IgD-negative memory B cell (primary cell): ENCODE data around the gene LRRC25. TPM values are rescaled to one million over a fixed set of nuclear protein-coding genes. Genes with fewer than 3 reads are reported as not detected.

Source experiments
- H3K27ac Mint-ChIP-seq, 3 donors: one replicate each; pipeline ENCODE4 v1.8.0; 2020 to 2022; ENCODE audit warnings: mild to moderate bottlenecking in 3 of 3, mixed read lengths in 3 of 3, moderate library complexity in 1 of 3
- H3K27me3 Mint-ChIP-seq: one replicate; pipeline ENCODE4 v1.8.0; 2021; ENCODE audit warnings: mixed read lengths
- H3K36me3 Mint-ChIP-seq: one replicate; pipeline ENCODE4 v1.8.0; 2020; ENCODE audit warnings: mild to moderate bottlenecking, mixed read lengths
- H3K4me1 Mint-ChIP-seq, 3 donors: one replicate each; pipeline ENCODE4 v1.8.0; 2020 to 2022; ENCODE audit warnings: mixed read lengths in 3 of 3, mild to moderate bottlenecking in 1 of 3
- H3K4me3 Mint-ChIP-seq, 4 donors: one replicate each; pipeline ENCODE4 v1.8.0; 2020 to 2022; ENCODE audit warnings: mild to moderate bottlenecking in 4 of 4, mixed read lengths in 4 of 4, moderate library complexity in 3 of 4
- H3K9me3 Mint-ChIP-seq, 3 donors: one replicate each; pipeline ENCODE4 v1.8.0; 2020 to 2021; ENCODE audit warnings: mixed read lengths in 3 of 3, mild to moderate bottlenecking in 1 of 3
- polyA plus RNA-seq: library from polyadenylated mRNA; unstranded; fragments of 300-500 nt; fragmentation: Illumina TruSeq; gene quantifications from one replicate; pipeline ENCODE4 v1.2.3, GENCODE V29; 2021

The LRRC25 gene
- polyA plus RNA-seq, 1 donor from 2014 or later: 14.9 TPM

DNA sequence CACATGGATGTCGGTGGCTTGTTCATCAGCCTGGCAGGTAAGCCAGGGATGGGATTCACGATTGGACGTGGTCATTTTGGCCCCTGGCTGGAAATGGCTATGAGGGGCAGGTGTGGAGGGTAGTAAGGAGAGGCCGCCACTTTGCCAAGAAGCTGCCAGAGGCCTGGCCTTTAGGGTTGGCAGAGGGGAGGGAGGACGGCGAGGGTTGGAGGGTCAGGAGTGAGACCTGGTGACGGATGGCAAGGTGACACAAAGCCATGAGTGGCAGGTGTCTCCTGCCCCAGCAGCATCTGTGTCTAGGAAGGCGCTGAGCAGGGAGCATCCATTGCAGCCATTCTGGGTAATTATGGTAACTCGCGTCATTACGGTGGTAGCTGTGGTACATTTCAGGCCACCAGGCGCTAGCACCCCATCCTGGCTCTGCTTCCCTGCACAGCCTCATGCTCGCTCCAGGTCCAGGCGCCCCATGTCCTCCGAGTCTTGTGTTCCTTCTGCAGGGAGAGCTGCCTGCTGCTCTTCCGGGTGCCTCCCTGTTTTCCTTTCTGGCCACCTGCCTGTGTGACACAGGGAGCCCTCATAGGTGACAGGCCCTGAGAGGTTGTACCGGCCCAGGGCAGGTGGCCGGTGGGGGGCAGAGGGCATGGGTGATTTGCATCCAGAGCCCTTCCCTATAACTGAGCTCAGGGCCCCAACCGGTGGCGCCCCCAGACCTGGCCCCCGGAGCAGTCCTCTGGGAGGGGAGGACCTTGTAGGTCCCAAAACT, 26.0 kb upstream of the LRRC25 start:
- Mint-ChIP-seq H3K27me3 (peaks cover 6% of the 10 kb centered on the region), H3K36me3 (no peaks in the 10 kb centered on the region), H3K27ac (peak overlapping the region in 2 of 3 donors; percentile 78 to 82), H3K9me3 (no peaks in the 10 kb centered on the region), H3K4me3 (peak overlapping the region in 1 of 4 donors; percentile 88), H3K4me1 (peaks cover 22 to 32% (median 26%) of the 10 kb centered on the region in 3 donors)

DNA sequence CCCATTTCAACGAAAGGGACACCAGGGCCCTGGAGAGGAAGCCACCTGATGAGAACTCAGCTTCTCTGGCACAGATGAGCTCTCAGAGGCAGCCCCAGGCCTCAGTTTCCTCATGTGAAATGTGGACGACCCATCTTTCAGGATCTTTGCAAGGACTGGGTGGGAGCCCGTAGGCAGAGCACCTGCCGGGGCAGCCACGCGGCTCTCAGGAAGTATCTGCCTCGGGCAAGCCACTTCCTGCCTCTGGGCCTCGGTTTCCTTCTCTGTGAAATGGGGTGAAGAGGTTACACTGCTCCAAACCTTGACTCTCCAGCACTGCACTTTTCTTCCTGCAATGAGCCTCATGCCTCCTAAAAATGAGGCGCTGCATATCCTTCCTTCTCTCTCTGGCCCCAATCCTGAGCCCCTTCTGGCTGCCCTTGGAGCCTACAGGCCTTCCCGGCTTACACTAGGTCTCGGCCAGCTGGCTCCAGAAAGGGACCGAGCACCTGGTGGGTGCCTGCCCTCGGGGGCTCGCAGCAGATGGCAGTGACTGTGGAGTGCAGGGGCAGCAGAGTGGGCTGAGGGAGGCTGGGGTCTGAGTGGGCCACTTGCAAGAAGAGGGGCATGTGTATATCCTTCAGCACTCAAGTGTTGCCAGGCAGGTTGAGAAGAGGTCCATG, 25.2 kb upstream of the LRRC25 start:
- no peaks in the 10 kb centered on the region for H3K9me3 Mint-ChIP-seq
- H3K36me3 Mint-ChIP-seq: no peaks in the 10 kb centered on the region
- peak overlapping the region in 2 of 3 donors; percentile 78 to 82 for H3K27ac Mint-ChIP-seq
- peaks cover 13% of the 10 kb centered on the region for H3K27me3 Mint-ChIP-seq
- peak overlapping the region; percentile 31 to 88 (median 80) for H3K4me3 Mint-ChIP-seq
- H3K4me1 Mint-ChIP-seq: peaks cover 22 to 40% (median 27%) of the 10 kb centered on the region in 3 donors

DNA sequence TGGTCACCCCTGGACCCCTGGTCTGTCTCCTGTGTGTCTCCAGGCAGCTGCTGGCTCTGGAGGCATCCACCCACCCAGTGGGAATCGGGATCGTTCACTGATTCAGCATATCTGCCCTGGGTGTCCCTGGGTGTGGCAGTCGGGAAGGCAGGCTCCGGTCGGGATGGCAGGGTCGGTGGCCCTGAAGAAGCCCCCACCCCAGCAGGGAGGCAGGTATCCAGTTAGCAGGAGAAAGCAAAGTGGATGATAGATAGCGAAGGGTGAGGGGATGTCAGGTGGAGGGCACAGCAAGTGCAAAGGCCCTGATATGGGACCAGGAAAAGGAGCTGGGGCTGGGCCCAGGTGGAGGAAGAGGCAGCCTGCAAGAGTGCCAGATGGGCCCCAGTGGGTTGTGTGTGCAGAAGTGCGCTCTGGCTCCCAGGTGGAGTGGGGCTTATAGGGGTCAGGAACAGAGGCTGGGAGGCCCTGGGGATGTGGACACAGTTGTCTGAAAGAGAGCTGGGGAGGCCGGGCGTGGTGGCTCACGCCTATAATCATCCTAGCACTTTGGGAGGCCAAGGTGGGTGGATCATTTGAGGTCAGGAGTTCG, 24.0 kb upstream of the LRRC25 start:
- Mint-ChIP-seq H3K27ac (peak overlapping the region in 2 of 3 donors; percentile 78 to 95), H3K4me3 (peak overlapping the region; percentile 76 to 94 (median 80)), H3K9me3 (no peaks in the 10 kb centered on the region), H3K4me1 (peaks cover 22 to 45% (median 32%) of the 10 kb centered on the region in 3 donors), H3K27me3 (peaks cover 22% of the 10 kb centered on the region), H3K36me3 (peaks cover under 1% of the 10 kb centered on the region)

DNA sequence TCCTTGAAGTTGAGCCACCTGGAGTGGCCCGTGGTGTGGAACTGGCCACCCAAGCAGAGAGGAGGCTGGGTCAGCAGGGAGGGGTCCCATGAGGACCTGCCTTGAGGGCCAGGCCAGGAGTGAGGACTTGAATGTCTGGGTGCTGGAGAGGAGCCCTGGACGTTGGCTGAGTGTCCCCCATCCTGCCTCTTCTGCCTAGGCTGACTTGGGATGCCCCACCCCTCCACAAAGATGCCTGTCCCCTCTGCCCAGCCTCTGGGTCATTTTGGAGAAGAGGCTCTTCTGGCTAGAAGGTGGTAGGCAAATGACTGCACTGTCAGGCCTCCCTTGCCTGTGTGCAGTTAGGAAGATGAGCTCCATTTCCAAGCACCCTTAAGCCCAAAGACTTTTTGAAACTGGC, 23.5 kb upstream of the LRRC25 start:
- Mint-ChIP-seq H3K36me3 (peaks cover 1% of the 10 kb centered on the region), H3K27ac (peak overlapping the region in 2 of 3 donors; percentile 78 to 95), H3K4me3 (peak overlapping the region; percentile 60 to 94 (median 78)), H3K9me3 (no peaks in the 10 kb centered on the region), H3K27me3 (peaks cover 25% of the 10 kb centered on the region), H3K4me1 (peaks cover 22 to 46% (median 32%) of the 10 kb centered on the region in 3 donors)

DNA sequence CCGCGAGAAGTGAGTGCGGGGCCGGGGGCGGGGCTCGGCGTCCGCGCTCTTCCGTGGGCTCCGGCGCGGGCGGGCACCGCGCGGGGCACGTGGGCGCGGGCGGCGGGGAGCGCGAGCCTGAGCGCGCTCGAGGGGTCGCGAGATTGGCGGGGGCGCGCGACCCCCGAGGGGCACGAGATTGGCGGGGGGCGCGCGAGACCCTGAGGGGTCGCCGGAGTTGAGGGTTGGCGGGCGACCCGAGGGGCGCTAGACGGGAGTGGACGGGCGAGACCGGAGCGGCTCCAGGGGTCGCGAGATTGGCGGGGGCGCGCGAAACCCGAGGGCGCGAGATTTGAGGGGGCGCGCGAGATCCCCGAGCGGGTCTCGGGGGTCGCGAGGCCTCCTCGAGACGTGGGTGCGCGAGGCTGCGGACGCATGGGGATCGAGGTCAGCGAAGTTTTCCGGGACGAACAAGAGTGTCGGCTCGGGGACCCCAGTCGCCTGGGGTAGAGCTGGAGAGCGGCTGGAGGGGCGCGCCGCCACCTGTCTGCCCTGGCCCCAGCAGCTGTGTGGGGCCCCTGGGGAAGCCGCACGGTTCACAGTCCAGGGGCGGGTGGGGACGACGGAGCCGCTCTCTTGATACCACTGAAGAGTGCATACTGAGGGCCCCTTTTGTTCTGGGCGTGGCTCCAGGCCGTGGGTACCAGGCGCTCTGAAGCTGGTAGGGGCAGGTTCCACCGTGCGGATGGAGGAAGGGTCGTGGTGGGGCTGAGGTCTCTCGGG, 22.5 kb upstream of the LRRC25 start:
- Mint-ChIP-seq H3K4me3 (peak overlapping the region; percentile 72 to 94 (median 78)), H3K27me3 (peaks cover 25% of the 10 kb centered on the region), H3K9me3 (no peaks in the 10 kb centered on the region), H3K4me1 (peaks cover 22 to 46% (median 30%) of the 10 kb centered on the region in 3 donors), H3K27ac (peak overlapping the region; percentile 76 to 96 (median 85)), H3K36me3 (peaks cover 1% of the 10 kb centered on the region)

DNA sequence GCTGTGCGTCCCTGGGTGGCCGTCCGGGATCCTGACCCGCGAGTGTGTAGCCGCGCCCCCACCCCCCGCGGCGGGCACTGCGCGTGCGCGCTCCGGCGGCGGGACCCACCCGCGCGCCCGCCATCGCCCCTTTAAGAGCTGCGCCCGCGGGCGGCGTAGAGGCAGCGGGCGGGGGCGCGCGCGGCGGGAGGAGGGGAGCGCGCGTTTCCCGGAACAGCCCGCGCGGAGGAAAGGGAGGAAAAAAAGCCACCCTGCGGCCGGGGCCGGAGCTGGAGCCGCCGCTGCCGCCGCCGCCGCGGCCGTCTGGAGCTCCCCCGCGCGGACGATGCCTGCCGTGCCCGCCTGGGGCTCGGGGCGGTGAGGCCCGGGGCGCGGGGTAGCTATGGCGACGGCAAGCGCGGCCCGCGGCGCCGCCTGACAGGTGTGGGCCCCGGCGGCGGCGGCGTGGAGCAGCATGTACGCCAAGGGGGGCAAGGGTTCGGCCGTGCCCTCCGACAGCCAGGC, 21.8 kb upstream of the LRRC25 start, which contains the start of gene SSBP4:
TSS of gene SSBP4 (plus strand) at position 204 of the 504 bp plus-strand sequence. CDS start at position 455, 251 bp downstream.
- H3K9me3 Mint-ChIP-seq: no peaks in the 10 kb centered on the region
- H3K4me1 Mint-ChIP-seq: peaks cover 27 to 46% (median 31%) of the 10 kb centered on the region in 3 donors
- H3K4me3 Mint-ChIP-seq: peak within 1 kb of the TSS; percentile 76 to 94 (median 86)
- H3K27me3 Mint-ChIP-seq: peaks cover 31% of the 10 kb centered on the region
- H3K27ac Mint-ChIP-seq: peak within 1 kb of the TSS; percentile 80 to 96 (median 95)
- H3K36me3 Mint-ChIP-seq: peaks cover 1% of the 10 kb centered on the region

DNA sequence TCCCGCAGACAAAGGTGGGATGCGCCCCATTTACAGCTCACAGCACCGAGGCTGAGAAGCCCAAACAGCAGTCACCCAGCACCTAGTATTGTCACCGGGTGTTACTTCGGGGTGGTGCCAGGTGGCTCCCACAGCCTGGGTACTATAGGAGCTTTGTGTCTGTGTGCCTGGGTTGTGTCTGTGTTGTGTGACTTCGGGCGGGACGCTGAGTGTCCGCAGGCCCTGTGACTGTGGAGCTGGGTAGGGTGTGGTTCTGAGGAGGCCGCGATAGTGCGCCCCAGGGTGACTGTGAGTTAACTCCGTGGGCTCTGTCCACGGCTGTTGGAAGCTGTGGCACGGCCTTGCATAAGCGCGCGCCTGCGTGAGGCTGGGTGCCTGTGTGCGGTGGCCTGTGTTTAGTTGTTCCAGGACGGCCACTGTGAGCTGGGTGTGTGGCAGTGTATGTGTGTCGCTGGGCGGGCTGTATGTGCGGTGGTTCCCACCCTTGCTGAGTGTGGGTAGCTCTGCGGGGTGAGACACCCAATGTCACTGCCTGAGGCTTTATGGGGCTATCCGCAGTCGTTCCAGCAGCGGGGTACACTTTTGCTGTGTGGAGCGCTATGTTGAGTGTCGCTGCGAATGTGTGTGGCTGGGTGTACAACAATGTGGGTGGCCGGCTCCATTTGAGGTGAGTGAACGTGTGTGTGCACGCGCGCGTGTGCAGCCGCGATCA, 21.2 kb upstream of the LRRC25 start:
- Mint-ChIP-seq H3K9me3 (no peaks in the 10 kb centered on the region), H3K4me1 (peaks cover 23 to 44% (median 31%) of the 10 kb centered on the region in 3 donors), H3K27me3 (peaks cover 33% of the 10 kb centered on the region), H3K36me3 (peaks cover 1% of the 10 kb centered on the region), H3K27ac (peak overlapping the region; percentile 80 to 95 (median 82)), H3K4me3 (peak overlapping the region; percentile 76 to 92 (median 84))

DNA sequence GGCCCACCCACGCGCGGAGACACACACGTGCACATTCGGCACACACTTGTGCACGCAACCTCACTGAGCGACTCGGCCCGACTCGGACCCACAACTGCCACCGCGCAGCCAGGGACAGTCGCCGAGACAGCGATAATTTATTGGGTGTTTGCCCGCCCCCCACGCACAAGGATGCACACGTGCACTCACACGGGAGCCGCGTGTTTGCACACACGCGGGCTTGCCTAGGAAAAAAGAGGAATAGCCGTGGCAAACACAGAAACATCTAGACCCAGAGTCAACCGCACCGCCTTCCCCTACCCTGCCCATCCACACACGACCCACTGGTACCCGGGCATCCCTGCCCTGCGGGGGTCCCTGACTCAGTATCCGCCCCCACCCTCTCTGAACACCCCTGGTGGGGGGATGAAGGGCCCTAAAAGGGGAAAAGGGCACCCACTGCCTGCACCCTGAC, 20.6 kb upstream of the LRRC25 start:
- Mint-ChIP-seq H3K4me3 (peak overlapping the region; percentile 76 to 85 (median 80)), H3K27me3 (peaks cover 33% of the 10 kb centered on the region), H3K4me1 (peaks cover 21 to 42% (median 28%) of the 10 kb centered on the region in 3 donors), H3K36me3 (peaks cover 1% of the 10 kb centered on the region), H3K27ac (peak overlapping the region in 2 of 3 donors; percentile 82 to 95), H3K9me3 (no peaks in the 10 kb centered on the region)

DNA sequence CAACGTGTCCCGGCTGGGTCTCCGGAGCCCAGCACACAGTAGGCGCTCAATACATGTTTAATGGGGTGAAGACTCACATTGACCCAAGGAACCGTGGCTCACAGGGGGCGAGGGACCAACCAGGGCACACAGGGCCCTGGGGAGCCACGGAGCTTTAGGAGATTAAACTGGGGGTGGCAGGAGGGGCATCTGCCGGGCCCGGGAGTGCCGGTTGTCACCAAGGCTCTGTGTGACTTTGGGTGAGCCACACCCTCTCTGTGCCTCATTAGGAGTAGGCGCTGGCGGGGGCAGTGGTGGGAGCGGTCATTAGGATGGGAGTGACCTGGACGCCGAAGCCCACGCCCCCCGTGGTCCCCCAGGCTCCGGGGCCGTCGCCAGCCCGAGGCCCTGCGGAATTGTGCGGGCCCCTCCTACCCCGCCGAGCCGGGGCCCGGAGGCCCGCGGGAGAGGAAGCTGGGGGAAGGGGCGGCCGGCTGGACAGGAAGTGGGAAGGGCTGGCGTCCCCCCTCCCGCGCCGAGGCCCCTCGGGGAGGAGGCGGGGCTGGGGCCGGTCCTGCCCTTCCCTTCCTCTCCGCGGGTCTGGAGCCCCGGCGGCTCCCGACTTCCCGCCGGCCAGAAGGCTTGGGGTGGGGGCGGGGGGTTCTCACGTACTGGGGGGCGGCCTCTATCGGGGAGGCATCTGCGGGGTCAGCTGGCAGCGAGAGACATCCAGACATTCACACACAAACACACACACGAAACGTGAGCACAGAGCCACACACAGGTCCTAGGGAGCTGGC, 20.0 kb upstream of the LRRC25 start:
- no peaks in the 10 kb centered on the region for H3K9me3 Mint-ChIP-seq
- H3K4me3 Mint-ChIP-seq: peak overlapping the region; percentile 76 to 84 (median 78)
- peak overlapping the region; percentile 63 to 95 (median 88) for H3K27ac Mint-ChIP-seq
- H3K36me3 Mint-ChIP-seq: peaks cover 1% of the 10 kb centered on the region
- H3K4me1 Mint-ChIP-seq: peaks cover 15 to 37% (median 23%) of the 10 kb centered on the region in 3 donors
- peaks cover 37% of the 10 kb centered on the region for H3K27me3 Mint-ChIP-seq

DNA sequence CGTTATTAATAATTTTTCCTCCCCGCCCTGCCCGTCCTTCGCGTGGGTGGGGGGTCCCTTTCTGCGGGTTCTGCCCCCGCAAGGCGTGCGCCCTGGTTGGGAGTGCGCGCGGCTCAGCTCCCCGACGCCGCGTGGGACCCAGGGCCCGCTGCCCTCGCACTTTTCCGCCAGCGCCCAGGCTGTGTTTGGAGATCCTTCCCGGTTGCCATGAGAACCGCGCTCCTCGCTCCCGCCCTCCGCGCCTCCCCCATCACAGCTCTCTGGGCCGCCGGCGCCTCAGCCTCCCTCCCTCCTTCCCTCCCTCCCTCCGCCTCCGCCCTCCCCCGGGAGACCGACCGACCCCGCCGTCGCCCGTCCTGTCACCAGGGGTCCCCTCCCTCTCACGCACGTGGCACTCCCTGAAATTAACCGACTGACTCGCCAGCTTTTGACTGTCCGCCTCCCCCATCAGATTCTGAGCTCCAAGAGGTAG, 19.4 kb upstream of the LRRC25 start:
- H3K4me3 Mint-ChIP-seq: peak overlapping the region; percentile 16 to 80 (median 48)
- peak overlapping the region; percentile 63 to 88 (median 87) for H3K27ac Mint-ChIP-seq
- peaks cover 1% of the 10 kb centered on the region for H3K36me3 Mint-ChIP-seq
- H3K27me3 Mint-ChIP-seq: peaks cover 40% of the 10 kb centered on the region
- peaks cover 15 to 32% (median 20%) of the 10 kb centered on the region in 3 donors for H3K4me1 Mint-ChIP-seq
- no peaks in the 10 kb centered on the region for H3K9me3 Mint-ChIP-seq

DNA sequence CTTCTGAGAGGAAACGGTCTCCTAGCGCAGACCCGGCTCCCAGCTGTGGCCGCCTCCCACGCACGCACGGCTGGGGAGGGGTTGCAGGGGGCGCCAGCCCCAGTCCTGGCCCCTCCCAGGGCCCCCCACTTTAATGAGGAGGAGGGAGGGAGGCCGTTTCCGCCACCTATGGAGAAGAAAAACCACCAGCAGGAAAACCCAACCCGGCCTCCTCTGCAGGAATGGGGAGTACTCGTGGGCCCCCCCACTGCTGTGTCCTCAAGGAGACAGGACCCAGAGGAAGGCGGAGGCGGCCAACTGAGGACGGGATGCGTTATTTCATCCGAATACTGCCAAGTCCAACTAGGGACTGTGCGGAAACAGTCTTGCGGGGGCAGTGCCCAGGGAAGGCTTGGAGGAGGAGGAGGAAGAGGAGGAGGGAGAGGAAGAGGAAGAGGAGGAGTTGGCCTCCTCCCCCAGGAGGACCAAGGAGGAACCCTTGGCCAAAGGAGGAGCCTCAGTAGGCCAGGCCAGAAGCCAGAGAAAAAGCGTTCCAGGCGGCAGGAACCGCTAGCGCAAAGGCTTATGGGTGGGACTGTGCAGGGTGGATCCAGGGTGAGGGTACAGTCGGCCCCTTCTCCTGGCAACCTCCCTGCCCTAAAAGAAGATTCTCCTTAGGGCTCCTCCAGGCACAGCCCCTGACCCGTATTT, 17.9 kb upstream of the LRRC25 start:
- H3K4me1 Mint-ChIP-seq: peaks cover 14 to 29% (median 22%) of the 10 kb centered on the region in 3 donors
- H3K27me3 Mint-ChIP-seq: peaks cover 52% of the 10 kb centered on the region
- H3K27ac Mint-ChIP-seq: peak overlapping the region in 1 of 3 donors; percentile 88
- H3K9me3 Mint-ChIP-seq: no peaks in the 10 kb centered on the region
- H3K4me3 Mint-ChIP-seq: peak overlapping the region in 2 of 4 donors; percentile 8 to 76
- peaks cover 1% of the 10 kb centered on the region for H3K36me3 Mint-ChIP-seq

DNA sequence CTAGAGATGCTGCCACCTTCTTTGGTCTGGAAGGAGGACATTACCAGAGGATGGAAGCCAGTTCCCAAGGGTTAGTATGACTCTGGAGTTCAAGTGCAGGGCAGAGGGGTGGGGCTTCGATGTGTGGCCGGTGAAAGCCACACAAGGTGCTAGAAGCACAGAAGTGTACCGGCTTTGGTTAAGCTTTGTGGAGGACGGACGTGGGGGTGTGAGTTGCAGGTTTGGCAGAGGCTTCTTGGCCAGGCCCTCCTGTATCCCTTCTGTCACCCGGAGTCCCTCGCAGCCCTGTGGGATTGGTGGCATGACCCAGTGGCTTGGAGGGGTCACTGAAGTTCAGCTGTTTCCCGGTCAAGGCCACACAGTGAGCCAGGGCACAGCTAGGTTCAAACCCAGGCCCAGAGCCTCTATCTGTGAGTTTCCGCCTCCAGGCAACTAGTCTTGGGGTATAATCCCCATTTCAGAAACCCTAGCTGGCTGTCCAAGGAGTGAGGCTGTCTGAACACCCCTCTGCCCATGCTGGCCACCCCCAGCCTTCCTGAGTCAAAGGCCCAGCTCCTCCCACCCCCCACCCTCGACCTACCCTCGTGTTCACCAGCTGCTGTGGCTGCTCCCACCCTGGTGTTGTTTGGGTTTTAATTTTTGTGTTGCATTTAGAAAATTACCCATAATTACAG, 17.2 kb upstream of the LRRC25 start:
- no peaks in the 10 kb centered on the region for H3K9me3 Mint-ChIP-seq

More for the DNA sequence above, 17.2 kb upstream of the LRRC25 start:
- Mint-ChIP-seq H3K4me3 (peak overlapping the region in 2 of 4 donors; percentile 43 to 79), H3K4me1 (peaks cover 13 to 28% (median 20%) of the 10 kb centered on the region in 3 donors), H3K27ac (peak overlapping the region in 1 of 3 donors; percentile 88), H3K36me3 (peaks cover 1% of the 10 kb centered on the region), H3K27me3 (peaks cover 53% of the 10 kb centered on the region)
